GM12878 (cell line): ENCODE measurements around the gene MOBP. TPM values are rescaled to one million over a fixed set of nuclear protein-coding genes. Genes with fewer than 3 reads are reported as not detected.

ENCODE experiments used
- ATAC-seq: fragments of 200-7000 bp; cut with Tn5 transposase; 3 replicates; pipeline ENCODE4 v1.9.1; 2020; ENCODE audit warnings: mild to moderate bottlenecking, moderate library complexity
- BruUV-seq: library from RNA; stranded (reverse); fragments of 400-500 nt; replicated peaks from 2 replicates; lab custom pipeline; 2021; lab: Mats Ljungman, UMichigan
- CTCF ChIA-PET: fragments of 300-600 bp; sonication (Branson Sonifier 250); formaldehyde crosslinking; extraction: SDS; loops from one replicate; lab custom pipeline; 2021; ENCODE audit warnings: inconsistent platforms; lab: Yijun Ruan, JAX
- POLR2A ChIA-PET: fragments of 350-600 bp; formaldehyde crosslinking; extraction: SDS; loops from one replicate; lab custom pipeline; 2021; ENCODE audit warnings: inconsistent platforms; lab: Charles Lee
- RAD21 ChIA-PET: fragments of 300-600 bp; sonication (Branson Sonifier 250); formaldehyde crosslinking; loops from one replicate; lab custom pipeline; 2023; ENCODE audit warnings: antibody characterized with exemption; ENCODE audit not compliant: unreplicated experiment; lab: Charles Lee
- SMC1A ChIA-PET: fragments of 300-600 bp; sonication (Branson Sonifier 250); formaldehyde crosslinking; loops from one replicate; lab custom pipeline; 2023; ENCODE audit not compliant: unreplicated experiment, uncharacterized antibody; lab: Charles Lee
- DNase-seq: peaks from one replicate; pipeline ENCODE4 v3.0.0-alpha.2; 2011; ENCODE audit warnings: low read depth, low spot score
- FAIRE-seq: peaks from 3 replicates; lab custom pipeline; 2011; peaks lifted over from hg19 to GRCh38; lab: Jason Lieb, UNC
- H2AFZ ChIP-seq: 2 replicates; pipeline ENCODE4 v1.6.0; 2011; ENCODE audit warnings: low read depth, low read length, control low read depth; ENCODE audit not compliant: control insufficient read depth
- H3K27ac ChIP-seq: 2 replicates; pipeline ENCODE4 v1.5.1; 2011; ENCODE audit warnings: control low read depth; ENCODE audit not compliant: control insufficient read depth, insufficient read depth
- H3K27me3 ChIP-seq, 2 experiments: replicated peaks in 1 of 2; 2 replicates each; pipeline versions ENCODE4 v1.6.0 to v1.6.1; 2011; ENCODE audit warnings: low read length in 1 of 2; ENCODE audit not compliant: control insufficient read depth in 2 of 2, insufficient read depth in 2 of 2
- H3K36me3 ChIP-seq, 2 experiments: 2 replicates each; pipeline ENCODE4 v1.5.1; 2011; ENCODE audit warnings: low read length in 1 of 2; ENCODE audit not compliant: control insufficient read depth in 2 of 2, insufficient read depth in 2 of 2
- H3K4me1 ChIP-seq: 2 replicates; pipeline ENCODE4 v1.6.1; 2011; ENCODE audit warnings: mild to moderate bottlenecking, low read length, moderate library complexity, mixed read lengths; ENCODE audit not compliant: control insufficient read depth, insufficient read depth
- H3K4me2 ChIP-seq: 2 replicates; pipeline ENCODE4 v1.6.0; 2011; ENCODE audit warnings: control low read depth; ENCODE audit not compliant: control insufficient read depth, insufficient read depth
- H3K4me3 ChIP-seq: fragments of 200-600 bp; sonication (generic); 2 replicates; pipeline ENCODE4 v1.5.1; 2016
- H3K79me2 ChIP-seq: 2 replicates; pipeline ENCODE4 v1.6.0; 2011; ENCODE audit warnings: low read length; ENCODE audit not compliant: control insufficient read depth, insufficient read depth
- H3K9ac ChIP-seq: 2 replicates; pipeline ENCODE4 v1.8.0; 2011; ENCODE audit warnings: low read length, control low read depth, mixed read lengths; ENCODE audit not compliant: control insufficient read depth, insufficient read depth
- H3K9me3 ChIP-seq: replicated peaks from 3 replicates; pipeline ENCODE4 v1.5.1; 2011; ENCODE audit warnings: mild to moderate bottlenecking, low read length; ENCODE audit not compliant: control insufficient read depth, insufficient read depth
- H4K20me1 ChIP-seq: 2 replicates; pipeline ENCODE4 v1.6.0; 2011; ENCODE audit not compliant: control insufficient read depth, insufficient read depth
- BCL11A ChIP-seq: IDR thresholded peaks from 2 replicates; pipeline ENCODE4 v1.6.1; 2011; ENCODE audit warnings: low read depth, low read length
- BRCA1 ChIP-seq: IDR thresholded peaks from 2 replicates; pipeline ENCODE4 v1.6.1; 2011; ENCODE audit warnings: low read depth, low read length, improper control_type of control experiment
- CBX5 ChIP-seq: sonication (generic); IDR thresholded peaks from 2 replicates; pipeline ENCODE4 v1.6.1; 2016; ENCODE audit warnings: low read depth, moderate library complexity, mild to moderate bottlenecking, inconsistent platforms
- EGR1 ChIP-seq, 2 experiments: IDR thresholded peaks; 1 replicate in 1 of 2; 2 replicates in 1 of 2; pipeline ENCODE4 v1.6.1; 2011 to 2012; ENCODE audit warnings: low read depth in 2 of 2, low read length in 2 of 2, borderline replicate concordance in 1 of 2, mild to moderate bottlenecking in 1 of 2, moderate library complexity in 1 of 2
- EZH2 ChIP-seq: IDR thresholded peaks from 2 replicates; pipeline ENCODE4 v1.6.1; 2012; ENCODE audit warnings: low read depth, mild to moderate bottlenecking, control low read depth, inconsistent platforms, low read length, borderline replicate concordance; ENCODE audit not compliant: control insufficient read depth
- HDGF ChIP-seq: fragments of 450-650 bp; IDR thresholded peaks from 2 replicates; pipeline ENCODE4 v1.6.1; 2016; ENCODE audit warnings: antibody characterized with exemption
- MTA2 ChIP-seq: fragments of 450-650 bp; IDR thresholded peaks from 2 replicates; pipeline ENCODE4 v1.6.1; 2016; ENCODE audit warnings: low read depth, mild to moderate bottlenecking, moderate library complexity
- NFYA ChIP-seq: IDR thresholded peaks from 2 replicates; pipeline ENCODE4 v1.6.1; 2011; ENCODE audit warnings: low read depth, mild to moderate bottlenecking, low read length, improper control_type of control experiment, borderline replicate concordance
- POLR2A ChIP-seq: IDR thresholded peaks from 2 replicates; pipeline ENCODE4 v1.6.1; 2011; ENCODE audit warnings: low read depth, mild to moderate bottlenecking, low read length
- POU2F2 ChIP-seq: IDR thresholded peaks from 3 replicates; pipeline ENCODE4 v1.6.1; 2011; ENCODE audit warnings: low read depth, mild to moderate bottlenecking, low read length, borderline replicate concordance
- SKIL ChIP-seq: fragments of 450-650 bp; IDR thresholded peaks from 2 replicates; pipeline ENCODE4 v1.6.1; 2017; ENCODE audit warnings: mild to moderate bottlenecking, low read depth, inconsistent platforms; ENCODE audit not compliant: poor library complexity, severe bottlenecking
- ZBTB33 ChIP-seq: fragments of 450-650 bp; IDR thresholded peaks from 2 replicates; pipeline ENCODE4 v1.6.1; 2017; ENCODE audit warnings: mild to moderate bottlenecking
- ZZZ3 ChIP-seq: IDR thresholded peaks from 2 replicates; pipeline ENCODE4 v1.6.1; 2011; ENCODE audit warnings: low read depth; ENCODE audit not compliant: control insufficient read depth, insufficient read length
- WGBS: methylation state at CpG from one replicate; pipeline ENCODE4 v1.1.6; 2016; ENCODE audit warnings: low lambda C conversion rate; ENCODE audit not compliant: insufficient replicate concordance, insufficient coverage; ENCODE audit errors: missing lambda C conversion rate; 5-methylcytosine and 5-hydroxymethylcytosine counted together
- in situ Hi-C: fragments of 300-500 bp; cut with MboI; formaldehyde crosslinking; loops from 9 replicates; pipeline ENCODE4 v1.14.3; 2018; ENCODE audit warnings: mixed read lengths
- intact Hi-C: fragments of 100-400 bp; cut with micrococcal nuclease; formaldehyde crosslinking; loops from one replicate; pipeline ENCODE4 v1.14.2; 2022; ENCODE audit not compliant: unreplicated experiment
- polyA plus RNA-seq, 11 experiments: library from polyadenylated mRNA; depleted of rRNA in 4 of 11; unstranded in 6 of 11; stranded (reverse) in 5 of 11; fragments of >200 nt; fragmentation: Nextera tagmentation in 4 of 11; fragmentation: Illumina TruSeq in 1 of 11; extraction: Ambion mirVana in 4 of 11; extraction: Trizol in 1 of 11; gene quantifications; 1 replicate in 1 of 11; 2 replicates in 10 of 11; pipeline versions ENCODE4 v1.2.1 to v1.2.3, GENCODE V29; 2011 to 2016; ENCODE audit warnings: inconsistent platforms in 2 of 11, missing spikeins in 2 of 11, low read depth in 1 of 11
- total RNA-seq, 4 experiments: library from RNA; depleted of rRNA in 3 of 4; stranded (reverse); fragments of >200 nt in 3 of 4; fragmentation: Illumina TruSeq in 1 of 4; extraction: Trizol in 1 of 4; gene quantifications; 2 replicates each; pipeline versions ENCODE4 v1.2.1 to v1.2.3, GENCODE V29; 2013 to 2021

The MOBP gene
- total and polyA plus RNA-seq, 10 of the 15 experiments (the other 5 are each of a cell fraction or from before 2014, with no cell fraction given), result 0.04 to 0.09 (median 0.08) TPM; not detected in 5

- 8% methylated on average over 1 of the region's 1 CpG for WGBS
- Histone ChIP-seq H3K27ac (no peak overlapping the region), H3K4me1 (no peaks in the 10 kb centered on the region), H3K27me3 (no peaks in the 10 kb centered on the region), H3K79me2 (no peaks in the 10 kb centered on the region), H3K9me3 (no peaks in the 10 kb centered on the region; the same call in 2 of the 3 replicates), H3K9ac (no peak overlapping the region), H3K36me3 (no peaks in the 10 kb centered on the region), H3K4me2 (no peak overlapping the region), H4K20me1 (no peaks in the 10 kb centered on the region), H2AFZ (no peak overlapping the region), H3K4me3 (no peak overlapping the region)
- ChIA-PET SMC1A (interaction anchor here (1.2 kb wide), 1 partner anchor 19 kb away, joined by 3 read pairs; no protein-coding TSS in a partner anchor), POLR2A (no interaction called here), CTCF (interaction anchor here (1.0 to 2.3 kb wide), 6 partner anchors 11 to 49 kb away, joined by 3 to 10 read pairs (median 6); no protein-coding TSS in a partner anchor), RAD21 (no interaction called here)
- no TSS peak for BruUV-seq
- no peak for FAIRE-seq
- no peak for DNase-seq
- no peak for ATAC-seq
- TF ChIP-seq CBX5, result no peak
- in situ Hi-C loops (no loop called here), intact Hi-C loops (no loop called here)
Observed at GRCh38 chr3:39478226-39478625, 10.7 kb downstream of the MOBP start.

- SMC1A ChIA-PET, result no interaction called here
- RAD21 ChIA-PET, result no interaction called here
- no peaks in the 10 kb centered on the region for H3K79me2 ChIP-seq
- no peak overlapping the region for H3K4me2 ChIP-seq
- no peaks in the 10 kb centered on the region for H3K4me1 ChIP-seq
- no peak overlapping the region for H3K27ac ChIP-seq
- WGBS, result 10% methylated on average over 7 of the region's 7 CpGs
- in situ Hi-C loops, result no loop called here
- no TSS peak for BruUV-seq
- intact Hi-C loops, result no loop called here
- no peaks in the 10 kb centered on the region; the same call in 2 of the 3 replicates for H3K9me3 ChIP-seq
- POLR2A ChIA-PET, result no interaction called here
- no peaks in the 10 kb centered on the region for H3K36me3 ChIP-seq
- no peak overlapping the region for H3K9ac ChIP-seq
- DNase-seq, result no peak
- FAIRE-seq, result no peak
- H3K27me3 ChIP-seq, result no peaks in the 10 kb centered on the region
- no peak overlapping the region for H2AFZ ChIP-seq
- H4K20me1 ChIP-seq, result no peaks in the 10 kb centered on the region
- CTCF ChIA-PET, result interaction anchor here (2.3 kb wide), 1 partner anchor 33 kb away, joined by 10 read pairs; no protein-coding TSS in a partner anchor
- no peak overlapping the region for H3K4me3 ChIP-seq
- ATAC-seq, result no peak
- TF ChIP-seq EZH2 (no peak), BRCA1 (no peak), BCL11A (no peak), HDGF (no peak), POLR2A (no peak), MTA2 (no peak), NFYA (no peak), ZBTB33 (no peak), ZZZ3 (no peak), SKIL (no peak), POU2F2 (no peak), EGR1 (IDR thresholded peaks at IDR 0.05; ENCODE audit: borderline replicate concordance in 1 of 2, low read depth in 2 of 2, low read length in 2 of 2) (no peak)
Observed at GRCh38 chr3:39479701-39480414, 12.4 kb downstream of the MOBP start.
